Brain microvascular endothelial cell (primary cell): ENCODE data around the gene MYOM3.

Experiments
- DNase-seq: peaks from one replicate; pipeline ENCODE4 v3.0.0-alpha.2; 2020
- H3K27ac ChIP-seq: fragments of 250-450 bp; sonication (Bioruptor Pico); 2 replicates; pipeline ENCODE4 v1.5.1; 2020; ENCODE audit warnings: mild to moderate bottlenecking, moderate library complexity
- H3K27me3 ChIP-seq: fragments of 250-450 bp; sonication (Bioruptor Pico); replicated peaks from 2 replicates; pipeline ENCODE4 v1.5.1; 2020; ENCODE audit warnings: mild to moderate bottlenecking
- H3K36me3 ChIP-seq: fragments of 250-450 bp; sonication (Bioruptor Pico); replicated peaks from 2 replicates; pipeline ENCODE4 v1.5.1; 2020; ENCODE audit warnings: mild to moderate bottlenecking
- H3K4me3 ChIP-seq: 2 replicates; pipeline ENCODE4 v1.5.1; 2011; ENCODE audit warnings: low read depth, mild to moderate bottlenecking, control low read depth, low read length, moderate library complexity
- in situ Hi-C: cut with HindIII; loops from 2 replicates; pipeline ENCODE4 v1.10.0; 2017; ENCODE audit warnings: low sequenced_read_pairs, low pct_ligation_motif_present
- TF ChIP-seq, protein P1 (sequence below): IDR thresholded peaks from 2 replicates; pipeline ENCODE4 v1.5.1; 2011; ENCODE audit warnings: low read depth, mild to moderate bottlenecking, moderate library complexity, low read length, control low read depth, inconsistent platforms; ENCODE audit errors: missing control alignments

Gene MYOM3

DNA sequence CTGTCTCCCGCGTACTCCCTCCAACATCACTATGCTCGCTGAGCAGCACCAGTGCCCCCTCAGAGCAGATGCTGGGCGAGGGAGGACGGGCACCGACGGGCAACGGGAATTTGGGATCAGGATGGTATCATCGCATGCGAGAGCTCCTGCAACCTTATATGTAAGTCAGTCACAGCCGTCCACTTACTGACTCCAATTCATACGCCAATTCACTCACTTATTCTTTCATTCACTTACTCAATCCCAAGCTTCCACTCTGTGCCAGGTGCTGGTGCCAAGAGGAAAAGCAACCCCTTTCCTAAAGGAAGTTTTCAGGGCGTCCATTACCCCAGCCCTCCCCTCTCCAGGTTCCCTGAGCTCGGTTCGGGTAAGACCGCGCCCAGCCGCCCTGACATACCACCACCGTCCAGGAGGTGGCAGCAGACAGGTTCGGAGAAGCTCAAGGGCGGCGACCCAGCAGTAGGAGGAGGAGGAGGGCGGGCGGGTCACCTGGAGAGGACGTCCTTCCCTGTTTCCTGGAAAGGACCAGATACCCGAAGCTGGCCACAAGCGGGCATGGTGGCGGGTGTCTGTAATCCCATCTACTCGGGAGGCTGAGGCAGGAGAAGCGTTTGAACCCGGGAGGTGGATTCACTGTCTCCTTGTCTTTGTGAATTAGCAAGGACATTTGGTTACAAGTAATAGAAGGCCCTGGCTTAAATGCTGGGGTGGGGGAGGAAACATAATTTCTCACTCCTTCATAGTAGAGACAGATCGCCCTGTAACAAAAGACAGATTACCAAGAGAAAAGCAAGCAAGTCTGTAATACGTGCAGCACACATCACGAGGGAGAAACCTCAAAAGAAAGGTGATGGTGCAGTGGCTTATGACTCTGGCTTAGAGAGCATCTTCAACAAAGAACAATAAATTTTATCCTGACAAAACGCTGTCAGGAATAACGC lies 38.6 kb upstream of the MYOM3 start:
- peak; percentile 80 for DNase-seq
- peak overlapping the region; percentile 24 for H3K4me3 ChIP-seq
- TF ChIP-seq, protein P1, sequence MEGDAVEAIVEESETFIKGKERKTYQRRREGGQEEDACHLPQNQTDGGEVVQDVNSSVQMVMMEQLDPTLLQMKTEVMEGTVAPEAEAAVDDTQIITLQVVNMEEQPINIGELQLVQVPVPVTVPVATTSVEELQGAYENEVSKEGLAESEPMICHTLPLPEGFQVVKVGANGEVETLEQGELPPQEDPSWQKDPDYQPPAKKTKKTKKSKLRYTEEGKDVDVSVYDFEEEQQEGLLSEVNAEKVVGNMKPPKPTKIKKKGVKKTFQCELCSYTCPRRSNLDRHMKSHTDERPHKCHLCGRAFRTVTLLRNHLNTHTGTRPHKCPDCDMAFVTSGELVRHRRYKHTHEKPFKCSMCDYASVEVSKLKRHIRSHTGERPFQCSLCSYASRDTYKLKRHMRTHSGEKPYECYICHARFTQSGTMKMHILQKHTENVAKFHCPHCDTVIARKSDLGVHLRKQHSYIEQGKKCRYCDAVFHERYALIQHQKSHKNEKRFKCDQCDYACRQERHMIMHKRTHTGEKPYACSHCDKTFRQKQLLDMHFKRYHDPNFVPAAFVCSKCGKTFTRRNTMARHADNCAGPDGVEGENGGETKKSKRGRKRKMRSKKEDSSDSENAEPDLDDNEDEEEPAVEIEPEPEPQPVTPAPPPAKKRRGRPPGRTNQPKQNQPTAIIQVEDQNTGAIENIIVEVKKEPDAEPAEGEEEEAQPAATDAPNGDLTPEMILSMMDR, result peak; percentile 89

DNA sequence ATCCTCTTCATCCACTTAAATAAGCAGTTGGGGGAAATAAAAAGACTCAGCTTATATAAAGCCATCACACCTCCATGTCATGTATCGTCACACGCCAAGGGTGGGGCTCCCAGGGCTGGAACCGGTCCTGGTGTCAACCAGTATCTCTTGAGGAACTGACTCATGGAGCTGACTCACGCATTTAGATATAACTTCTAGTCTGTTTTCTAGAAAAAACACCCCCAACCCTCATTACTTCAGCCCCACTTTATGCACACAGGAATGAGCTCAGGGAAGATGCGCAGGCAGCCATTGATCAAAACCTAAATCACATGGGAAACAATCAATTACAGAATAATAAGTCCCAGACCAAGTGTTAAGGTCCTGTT lies 37.9 kb upstream of the MYOM3 start:
- Histone ChIP-seq H3K27me3 (peaks cover 18% of the 10 kb centered on the region), H3K4me3 (no peak overlapping the region), H3K27ac (peak overlapping the region; percentile 18), H3K36me3 (no peaks in the 10 kb centered on the region)
- TF ChIP-seq, protein P1, result no peak
- in situ Hi-C loops, result no loop called here
- DNase-seq, result peak; percentile 91

More for the DNA sequence above, 38.6 kb upstream of the MYOM3 start:
- peak overlapping the region; percentile 18 for H3K27ac ChIP-seq
- in situ Hi-C loops, result no loop called here
- H3K27me3 ChIP-seq, result peaks cover 16% of the 10 kb centered on the region
- H3K36me3 ChIP-seq, result no peaks in the 10 kb centered on the region

DNA sequence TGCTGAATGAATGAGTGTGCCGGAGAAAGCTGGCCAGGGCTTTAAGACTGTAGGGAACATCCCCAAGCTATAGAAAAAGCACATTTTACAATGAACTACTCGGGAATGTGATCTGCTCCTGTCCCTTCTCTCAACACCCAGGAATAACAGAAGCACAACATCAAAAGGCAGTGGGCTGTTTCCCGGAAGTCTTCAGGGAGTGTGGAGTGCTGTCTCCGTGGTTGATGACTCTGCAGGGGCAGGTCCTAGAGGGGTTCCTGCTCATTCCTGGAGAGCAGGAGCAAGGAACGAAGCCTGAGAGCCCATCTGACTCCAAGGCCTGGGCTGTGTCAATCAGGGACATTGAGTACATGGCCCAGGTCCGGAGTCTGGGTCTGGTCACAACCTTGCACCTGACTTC lies 35.9 kb upstream of the MYOM3 start:
- Histone ChIP-seq H3K27ac (no peak overlapping the region), H3K36me3 (no peaks in the 10 kb centered on the region), H3K4me3 (no peak overlapping the region), H3K27me3 (peaks cover 22% of the 10 kb centered on the region)
- DNase-seq, result no peak
- TF ChIP-seq, protein P1, result no peak
- in situ Hi-C loops, result no loop called here

DNA sequence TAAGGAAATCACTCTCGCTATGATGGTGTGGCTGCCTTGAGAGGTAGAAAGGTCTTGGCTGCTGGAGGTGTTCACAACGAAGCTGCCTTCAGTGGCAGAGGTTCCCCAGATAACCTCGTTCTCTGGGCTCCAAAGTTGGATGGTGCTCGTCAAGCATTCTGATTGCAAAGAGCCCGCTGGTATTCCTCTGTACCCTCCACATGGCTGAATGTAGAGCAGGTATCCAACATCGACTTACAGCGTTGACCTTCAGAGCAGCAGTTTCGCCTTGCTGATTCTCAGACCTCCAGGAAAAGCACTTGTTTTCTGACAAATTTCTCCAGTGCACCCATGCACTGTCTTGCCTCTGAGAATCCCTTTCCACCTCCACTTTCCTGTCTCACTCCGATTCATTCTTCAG lies 35.3 kb upstream of the MYOM3 start:
- no peak for DNase-seq
- H3K27me3 ChIP-seq, result peaks cover 17% of the 10 kb centered on the region
- in situ Hi-C loops, result no loop called here
- no peaks in the 10 kb centered on the region for H3K36me3 ChIP-seq
- no peak overlapping the region for H3K4me3 ChIP-seq
- H3K27ac ChIP-seq, result no peak overlapping the region
- TF ChIP-seq, protein P1, result no peak

DNA sequence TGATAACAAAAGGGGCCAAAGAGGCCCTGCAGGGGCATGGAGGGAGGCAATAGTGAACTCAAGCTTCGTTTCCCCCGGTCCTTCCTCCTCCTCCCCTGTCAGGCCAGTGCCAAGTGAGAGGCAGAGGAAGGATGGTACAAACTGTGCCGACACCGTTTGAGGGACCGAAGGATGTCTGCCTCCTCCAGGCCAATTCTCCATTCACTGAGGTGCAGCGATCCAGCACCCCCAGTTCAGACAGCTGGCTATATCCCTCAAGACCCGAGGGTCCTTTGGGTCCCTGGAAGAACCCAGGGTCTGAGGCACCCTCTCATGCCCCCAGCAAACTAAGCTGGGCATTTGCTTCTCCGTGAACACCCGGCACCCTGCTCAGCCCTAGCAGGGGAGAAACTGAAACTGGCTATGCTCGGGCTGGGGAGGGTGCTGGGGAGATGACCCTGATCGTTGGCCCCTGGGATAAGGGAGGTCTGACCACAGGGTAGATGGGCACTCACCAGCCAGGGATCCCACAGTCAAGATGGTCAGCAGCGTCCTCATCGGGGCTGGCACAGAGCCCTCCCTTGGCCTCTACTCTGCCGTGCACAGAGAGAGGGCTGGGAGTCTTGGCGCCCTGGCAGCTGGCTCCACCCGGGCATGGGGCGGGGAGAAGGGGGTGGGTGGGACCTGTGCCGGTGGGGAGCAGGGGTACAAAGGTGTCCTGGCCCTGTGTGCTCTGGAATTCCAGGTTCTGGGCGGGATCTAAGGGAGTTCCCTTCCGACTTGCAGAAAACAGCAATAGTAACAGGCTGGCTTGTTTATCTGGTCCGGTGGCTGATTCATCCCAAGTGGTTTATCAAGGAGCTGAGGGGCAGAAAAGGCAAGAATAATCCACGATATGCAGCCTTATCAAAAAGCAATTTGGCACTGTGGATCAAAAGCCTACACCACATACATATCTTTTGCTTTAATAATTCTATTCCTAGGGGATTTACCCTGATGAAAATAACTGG lies 30.9 kb upstream of the MYOM3 start, which contains the start of gene IL22RA1:
TSS of gene IL22RA1 (minus strand) at position 595 of the 989 bp plus-strand sequence. CDS start at position 537, 58 bp downstream.
- Histone ChIP-seq H3K27me3 (peaks cover 8% of the 10 kb centered on the region), H3K4me3 (no peak within 1 kb of the TSS), H3K36me3 (no peaks in the 10 kb centered on the region), H3K27ac (no peak within 1 kb of the TSS)
- DNase-seq, result peak; percentile 12
- TF ChIP-seq, protein P1, result no peak
- in situ Hi-C loops, result no loop called here
